ENCODE measurements around the gene CWC25.

Gene CWC25

GRCh38 chr17:38768417-38768816 lies 56.7 kb downstream of the CWC25 start:
- TF ChIP-seq CTCF (IDR thresholded peaks at IDR 0.05; ENCODE audit: low read depth, low read length): no peak
- H3K4me3 ChIP-seq (ENCODE audit: low read depth, low read length): no peak overlapping the region

DNA sequence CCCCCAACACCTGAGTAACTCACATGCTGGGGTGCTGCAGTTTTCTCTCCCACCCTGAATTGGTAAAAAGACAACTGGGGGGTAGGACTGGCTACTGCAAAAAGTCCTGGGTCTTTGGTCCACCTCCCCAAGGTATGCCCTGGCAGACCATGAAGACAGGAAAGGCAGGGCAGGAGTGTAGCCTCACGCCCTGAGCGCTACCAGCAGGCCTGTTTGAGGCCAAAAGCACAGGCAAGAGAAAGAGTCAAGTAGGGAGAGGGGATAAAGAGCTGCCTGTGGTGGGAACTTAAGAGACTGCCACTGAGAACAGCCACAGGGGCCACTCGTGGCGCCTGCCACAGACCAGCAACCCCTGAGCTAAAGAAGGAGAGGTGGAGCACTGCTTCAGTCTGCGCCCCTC lies 58.8 kb downstream of the CWC25 start:
- no peak overlapping the region for H3K4me3 ChIP-seq (ENCODE audit: low read depth, low read length)
- TF ChIP-seq CTCF (IDR thresholded peaks at IDR 0.05; ENCODE audit: low read depth, low read length): no peak

DNA sequence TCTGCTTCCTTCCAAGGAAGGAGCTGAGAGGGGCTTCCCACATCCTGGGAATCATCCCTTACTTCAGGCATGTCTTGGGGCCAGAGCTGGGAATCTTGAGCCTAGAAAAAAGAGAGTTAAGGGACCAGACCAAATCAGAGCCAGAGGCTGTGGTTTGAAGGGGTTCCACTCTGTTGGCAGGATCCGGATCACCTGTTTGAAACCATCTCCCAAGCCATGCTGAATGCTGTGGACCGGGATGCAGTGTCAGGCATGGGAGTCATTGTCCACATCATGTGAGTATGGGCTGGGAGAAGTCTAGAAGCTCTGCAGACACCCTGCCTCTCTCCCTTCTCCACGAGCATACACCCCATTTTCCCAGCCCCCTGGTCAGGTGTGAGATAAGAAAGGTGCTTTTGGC lies 62.9 kb downstream of the CWC25 start:
- TF ChIP-seq CTCF (IDR thresholded peaks at IDR 0.05; ENCODE audit: low read depth, low read length): no peak
- no peak overlapping the region for H3K4me3 ChIP-seq (ENCODE audit: low read depth, low read length)

DNA sequence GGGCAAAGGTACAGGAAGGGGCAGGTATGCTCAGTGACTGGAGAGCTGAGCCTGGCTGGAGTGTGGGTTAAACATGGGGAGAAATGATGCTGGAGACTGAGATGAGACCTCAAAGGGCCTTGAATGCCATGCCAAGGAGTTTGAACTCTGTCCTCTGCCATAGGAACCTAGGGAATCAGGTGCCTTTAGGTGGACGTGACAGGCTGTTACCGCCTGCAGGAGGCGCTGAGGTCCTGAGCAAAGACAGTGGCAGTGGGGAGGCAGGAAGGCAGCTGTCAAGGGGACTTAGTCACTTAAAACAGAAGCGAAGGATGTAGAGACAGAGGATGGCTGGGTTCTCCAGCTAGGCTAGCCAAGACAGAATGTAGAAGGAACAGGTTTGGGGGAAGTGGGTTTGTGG lies 63.5 kb downstream of the CWC25 start:
- no peak overlapping the region for H3K4me3 ChIP-seq (ENCODE audit: low read depth, low read length)
- 0 out of 2 replicates have a peak, but pooled peaks have one; percentile 30 for TF ChIP-seq CTCF (IDR thresholded peaks at IDR 0.05; ENCODE audit: low read depth, low read length)

DNA sequence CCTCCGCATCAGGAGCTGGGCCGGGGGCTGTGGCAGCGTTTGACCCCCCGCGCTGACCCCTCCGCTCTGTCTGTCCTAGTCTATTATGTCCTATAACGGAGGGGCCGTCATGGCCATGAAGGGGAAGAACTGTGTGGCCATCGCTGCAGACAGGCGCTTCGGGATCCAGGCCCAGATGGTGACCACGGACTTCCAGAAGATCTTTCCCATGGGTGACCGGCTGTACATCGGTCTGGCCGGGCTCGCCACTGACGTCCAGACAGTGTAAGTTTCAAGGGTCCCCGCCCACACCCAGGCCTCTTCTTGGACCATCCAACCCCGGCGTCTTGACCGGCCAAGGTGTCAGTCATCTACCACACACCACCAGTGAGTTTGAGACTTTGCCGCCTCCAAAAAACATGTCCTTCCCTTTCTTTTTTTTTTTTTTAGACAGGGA lies 72.0 kb downstream of the CWC25 start:
- peak overlapping the region; percentile 97 for H3K4me3 ChIP-seq (ENCODE audit: low read depth, low read length)
- no peak for TF ChIP-seq CTCF (IDR thresholded peaks at IDR 0.05; ENCODE audit: low read depth, low read length)

DNA sequence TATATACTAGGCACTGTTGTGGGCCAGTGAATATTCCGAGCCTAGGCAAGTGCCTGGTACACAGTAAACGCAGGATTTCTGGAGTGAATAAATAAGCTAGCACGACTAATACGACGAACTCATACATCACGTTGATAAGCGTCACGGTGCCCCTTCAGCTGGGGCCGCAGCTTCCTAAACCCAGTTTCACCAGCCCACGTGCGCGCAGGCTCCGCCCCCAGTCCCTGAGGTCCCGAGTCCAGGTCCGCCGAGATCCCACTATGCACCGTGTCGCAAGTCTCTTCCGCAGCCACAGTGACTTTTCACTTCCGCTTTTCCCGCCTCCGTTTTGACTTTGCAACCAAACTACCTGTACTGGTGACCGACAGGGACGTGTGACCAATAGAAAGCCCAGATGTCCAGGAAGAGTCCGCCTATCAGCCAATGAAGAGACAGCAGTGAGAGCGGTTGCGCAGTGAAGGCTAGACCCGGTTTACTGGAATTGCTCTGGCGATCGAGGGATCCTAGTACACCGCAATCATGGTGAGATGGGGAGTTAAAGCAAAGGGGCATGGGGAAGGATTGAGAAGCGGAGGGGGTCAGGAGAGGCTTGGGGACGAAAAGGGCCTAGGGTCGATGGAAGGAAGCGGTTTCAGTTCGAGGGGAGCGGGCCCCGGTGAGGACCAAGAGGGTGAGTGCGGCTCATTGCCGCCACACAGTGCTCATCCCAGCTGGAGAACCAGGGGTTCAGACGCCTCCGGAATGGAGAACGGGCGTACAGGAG lies 72.6 kb downstream of the CWC25 start, which contains the start of gene PSMB3:
Gene PSMB3 (plus strand): TSS at position 434 of the 763 bp plus-strand sequence. CDS start 86 bp downstream, at position 520.
- peak within 1 kb of the TSS; percentile 97 for H3K4me3 ChIP-seq (ENCODE audit: low read depth, low read length)
- TF ChIP-seq CTCF (IDR thresholded peaks at IDR 0.05; ENCODE audit: low read depth, low read length): no peak

DNA sequence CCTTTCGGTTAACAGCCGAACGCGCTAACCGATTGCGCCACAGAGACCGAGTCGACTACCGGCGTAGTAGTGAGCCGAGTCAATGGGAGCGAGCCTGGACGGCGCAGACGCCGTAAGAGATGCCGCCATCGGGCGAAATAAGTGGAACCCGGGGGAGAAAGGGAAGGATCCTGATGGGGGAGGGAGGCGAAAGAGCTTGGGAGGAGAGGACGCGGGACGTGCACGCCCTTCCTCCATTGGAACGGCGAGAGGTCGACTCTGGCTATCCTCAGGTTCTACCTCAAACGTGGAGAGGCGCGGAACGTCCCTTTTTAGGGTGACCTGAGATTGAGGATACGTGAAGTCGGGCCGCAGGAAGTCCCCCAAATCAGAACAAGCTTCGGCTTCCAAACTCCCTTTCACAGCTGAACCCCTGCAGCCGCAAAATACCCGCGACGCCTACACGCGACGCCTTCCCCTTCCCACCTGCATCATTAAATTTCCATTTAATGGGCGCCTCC lies 73.3 kb downstream of the CWC25 start:
- TF ChIP-seq CTCF (IDR thresholded peaks at IDR 0.05; ENCODE audit: low read depth, low read length): no peak
- peak overlapping the region; percentile 97 for H3K4me3 ChIP-seq (ENCODE audit: low read depth, low read length)

Data from WI38 (cell line).